Ovary (tissue), 3 donors: Measurements from ENCODE around the gene PKMYT1.

Source experiments
- EP300 ChIP-seq: sonication (generic); formaldehyde crosslinking; IDR thresholded peaks from one replicate; pipeline ENCODE4 v1.6.1; 2017; ENCODE audit warnings: antibody characterized with exemption
- POLR2A ChIP-seq: fragments of 450-650 bp; IDR thresholded peaks from one replicate; pipeline ENCODE4 v1.6.1; 2017; ENCODE audit warnings: antibody characterized with exemption, mild to moderate bottlenecking, moderate library complexity
- TF ChIP-seq, protein P1 (sequence below), 3 donors: fragments of 450-650 bp in 2 of 3; fragments of 200-600 bp in 1 of 3; IDR thresholded peaks; one replicate each; pipeline versions ENCODE4 v1.5.1 to v1.8.0; 2016 to 2022; ENCODE audit warnings: antibody characterized with exemption in 3 of 3, mild to moderate bottlenecking in 1 of 3
- donor health status: DM: no; HTN: no; CAD: no.

DNA sequence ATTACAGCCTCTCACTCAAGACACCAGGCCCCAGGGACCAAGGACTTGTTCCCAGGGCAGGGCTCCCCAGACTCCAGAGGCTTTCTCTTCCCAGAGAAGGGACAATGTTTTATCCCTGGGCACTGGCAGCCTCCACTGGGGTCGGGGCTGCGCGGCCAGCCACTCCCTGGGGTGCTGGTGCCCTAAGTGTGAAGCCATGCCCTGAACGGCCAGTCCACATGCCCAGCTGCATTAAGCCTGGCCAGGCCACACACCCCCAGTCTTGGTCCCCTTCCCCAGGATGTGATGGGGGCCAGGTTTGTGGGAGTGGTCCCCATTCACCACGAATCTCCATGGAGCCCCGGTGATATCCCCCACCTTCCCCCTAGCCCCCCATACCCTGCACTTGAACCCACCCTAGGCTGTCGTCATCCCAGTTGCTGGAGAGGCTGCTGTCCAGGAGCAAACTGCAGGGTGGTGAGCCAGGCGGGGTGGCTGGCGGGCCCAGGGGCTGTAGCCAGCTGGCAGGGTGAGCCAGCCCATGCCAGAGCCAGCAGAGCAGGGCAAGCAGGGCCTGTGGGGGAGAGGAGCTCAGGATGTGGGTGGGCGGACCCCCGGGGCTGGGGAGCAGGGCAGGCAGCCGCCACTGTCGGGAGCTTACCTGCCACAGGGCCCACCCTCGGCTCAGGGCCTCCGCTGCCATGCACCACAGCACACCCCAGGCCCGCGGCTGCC, 6.5 kb downstream of the PKMYT1 start:
- TF ChIP-seq POLR2A (no peak), EP300 (no peak)
- TF ChIP-seq, protein P1, sequence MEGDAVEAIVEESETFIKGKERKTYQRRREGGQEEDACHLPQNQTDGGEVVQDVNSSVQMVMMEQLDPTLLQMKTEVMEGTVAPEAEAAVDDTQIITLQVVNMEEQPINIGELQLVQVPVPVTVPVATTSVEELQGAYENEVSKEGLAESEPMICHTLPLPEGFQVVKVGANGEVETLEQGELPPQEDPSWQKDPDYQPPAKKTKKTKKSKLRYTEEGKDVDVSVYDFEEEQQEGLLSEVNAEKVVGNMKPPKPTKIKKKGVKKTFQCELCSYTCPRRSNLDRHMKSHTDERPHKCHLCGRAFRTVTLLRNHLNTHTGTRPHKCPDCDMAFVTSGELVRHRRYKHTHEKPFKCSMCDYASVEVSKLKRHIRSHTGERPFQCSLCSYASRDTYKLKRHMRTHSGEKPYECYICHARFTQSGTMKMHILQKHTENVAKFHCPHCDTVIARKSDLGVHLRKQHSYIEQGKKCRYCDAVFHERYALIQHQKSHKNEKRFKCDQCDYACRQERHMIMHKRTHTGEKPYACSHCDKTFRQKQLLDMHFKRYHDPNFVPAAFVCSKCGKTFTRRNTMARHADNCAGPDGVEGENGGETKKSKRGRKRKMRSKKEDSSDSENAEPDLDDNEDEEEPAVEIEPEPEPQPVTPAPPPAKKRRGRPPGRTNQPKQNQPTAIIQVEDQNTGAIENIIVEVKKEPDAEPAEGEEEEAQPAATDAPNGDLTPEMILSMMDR (IDR thresholded peaks at IDR 0.05) = no peak
